Measurements from ENCODE around the gene GPR108.

GPR108 gene

DNA sequence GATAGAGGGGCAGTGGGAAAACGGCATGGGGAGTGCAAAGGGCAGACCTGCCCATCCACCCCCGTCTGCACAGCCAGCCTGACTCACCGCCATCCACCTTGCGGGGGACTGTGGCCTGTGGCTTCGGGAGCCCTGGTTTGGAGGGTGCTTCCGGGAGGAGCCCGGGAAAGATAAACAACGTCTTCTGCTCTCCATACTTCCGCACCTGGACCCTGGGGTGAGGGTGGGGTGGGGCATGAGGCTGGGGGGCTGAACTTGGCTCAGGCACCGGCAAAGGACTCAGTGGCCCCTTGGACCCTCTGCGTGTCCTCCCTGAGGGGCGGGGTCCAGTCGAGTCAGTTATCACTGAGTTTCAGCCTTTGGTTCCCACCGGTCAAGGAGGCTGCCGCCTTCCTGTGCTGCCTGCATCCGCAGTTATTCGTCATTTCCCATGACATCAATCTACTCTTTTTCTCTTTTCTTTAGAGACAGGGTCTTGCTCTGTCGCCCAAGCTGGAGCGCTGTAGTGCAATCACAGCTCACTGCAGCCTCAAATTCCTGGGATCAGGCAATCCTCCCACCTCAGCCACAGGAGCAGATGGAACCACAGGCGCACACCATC is 3.2 kb downstream of the GPR108 start:
- TF ChIP-seq YY1 (IDR thresholded peaks at IDR 0.05; ENCODE audit: low read depth) (no peak), RAD21 (IDR thresholded peaks at IDR 0.05; ENCODE audit: low read depth) (no peak), TCF12 (IDR thresholded peaks at IDR 0.05; ENCODE audit: low read depth) (no peak), CREB1 (IDR thresholded peaks at IDR 0.05; ENCODE audit: low read depth) (no peak), TEAD4 (IDR thresholded peaks at IDR 0.05) (no peak)
- TF ChIP-seq, protein P1, sequence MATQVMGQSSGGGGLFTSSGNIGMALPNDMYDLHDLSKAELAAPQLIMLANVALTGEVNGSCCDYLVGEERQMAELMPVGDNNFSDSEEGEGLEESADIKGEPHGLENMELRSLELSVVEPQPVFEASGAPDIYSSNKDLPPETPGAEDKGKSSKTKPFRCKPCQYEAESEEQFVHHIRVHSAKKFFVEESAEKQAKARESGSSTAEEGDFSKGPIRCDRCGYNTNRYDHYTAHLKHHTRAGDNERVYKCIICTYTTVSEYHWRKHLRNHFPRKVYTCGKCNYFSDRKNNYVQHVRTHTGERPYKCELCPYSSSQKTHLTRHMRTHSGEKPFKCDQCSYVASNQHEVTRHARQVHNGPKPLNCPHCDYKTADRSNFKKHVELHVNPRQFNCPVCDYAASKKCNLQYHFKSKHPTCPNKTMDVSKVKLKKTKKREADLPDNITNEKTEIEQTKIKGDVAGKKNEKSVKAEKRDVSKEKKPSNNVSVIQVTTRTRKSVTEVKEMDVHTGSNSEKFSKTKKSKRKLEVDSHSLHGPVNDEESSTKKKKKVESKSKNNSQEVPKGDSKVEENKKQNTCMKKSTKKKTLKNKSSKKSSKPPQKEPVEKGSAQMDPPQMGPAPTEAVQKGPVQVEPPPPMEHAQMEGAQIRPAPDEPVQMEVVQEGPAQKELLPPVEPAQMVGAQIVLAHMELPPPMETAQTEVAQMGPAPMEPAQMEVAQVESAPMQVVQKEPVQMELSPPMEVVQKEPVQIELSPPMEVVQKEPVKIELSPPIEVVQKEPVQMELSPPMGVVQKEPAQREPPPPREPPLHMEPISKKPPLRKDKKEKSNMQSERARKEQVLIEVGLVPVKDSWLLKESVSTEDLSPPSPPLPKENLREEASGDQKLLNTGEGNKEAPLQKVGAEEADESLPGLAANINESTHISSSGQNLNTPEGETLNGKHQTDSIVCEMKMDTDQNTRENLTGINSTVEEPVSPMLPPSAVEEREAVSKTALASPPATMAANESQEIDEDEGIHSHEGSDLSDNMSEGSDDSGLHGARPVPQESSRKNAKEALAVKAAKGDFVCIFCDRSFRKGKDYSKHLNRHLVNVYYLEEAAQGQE (IDR thresholded peaks at IDR 0.05; ENCODE audit: low read depth): no peak

DNA sequence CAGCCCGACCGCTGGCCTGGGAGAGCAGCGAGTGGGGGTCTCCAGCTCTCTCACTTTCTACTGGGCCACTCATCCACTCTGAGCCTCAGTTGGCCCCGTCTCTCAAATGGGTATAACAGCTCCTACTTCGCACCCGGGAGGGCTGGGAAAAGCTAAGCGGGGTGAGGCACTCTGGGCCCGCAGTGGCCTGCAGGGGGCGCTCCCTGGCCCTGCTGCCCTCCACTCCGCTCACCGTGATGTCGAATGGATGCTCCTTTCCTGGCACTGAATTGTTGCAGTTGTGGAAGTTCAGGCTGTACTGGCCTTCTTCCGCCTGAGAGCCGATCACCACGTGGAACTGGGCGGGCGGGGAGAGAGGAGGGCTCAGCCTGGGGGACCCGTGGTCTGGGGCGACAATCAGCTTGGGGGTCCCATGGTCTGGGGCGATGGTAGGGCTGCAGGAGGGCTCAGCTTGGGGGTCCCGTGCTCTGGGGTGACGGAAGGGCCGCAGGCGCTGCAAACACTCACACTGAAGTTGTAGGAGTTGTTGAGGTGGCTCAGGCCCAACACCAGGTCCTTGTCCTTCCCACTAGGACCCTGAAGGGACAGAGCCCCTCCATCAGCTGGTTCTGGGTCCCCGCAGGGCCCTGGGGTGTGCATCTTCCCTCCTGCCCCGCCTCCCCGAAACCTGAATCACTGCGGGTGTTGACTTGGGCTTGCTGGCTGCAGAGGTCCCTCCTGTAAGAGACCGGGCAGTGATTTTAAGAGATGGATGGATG is 3.9 kb downstream of the GPR108 start:
- TF ChIP-seq CEBPB (IDR thresholded peaks at IDR 0.05) (no peak), ZBTB7A (IDR thresholded peaks at IDR 0.05; ENCODE audit: low read depth) (no peak), TAF1 (IDR thresholded peaks at IDR 0.05; ENCODE audit: low read depth) (no peak), TCF12 (IDR thresholded peaks at IDR 0.05; ENCODE audit: low read depth) (no peak), NFIC (IDR thresholded peaks at IDR 0.05) (no peak), EP300 (IDR thresholded peaks at IDR 0.05; ENCODE audit: borderline replicate concordance) (no peak), CREB1 (IDR thresholded peaks at IDR 0.05; ENCODE audit: low read depth) (no peak), EGR1 (IDR thresholded peaks at IDR 0.05) (no peak), RAD21 (IDR thresholded peaks at IDR 0.05; ENCODE audit: low read depth) (no peak), FOXM1 (IDR thresholded peaks at IDR 0.05; ENCODE audit: borderline replicate concordance, low read depth) (no peak), TEAD4 (IDR thresholded peaks at IDR 0.05) (no peak), YY1 (IDR thresholded peaks at IDR 0.05; ENCODE audit: low read depth) (no peak)
- TF ChIP-seq, protein P2, sequence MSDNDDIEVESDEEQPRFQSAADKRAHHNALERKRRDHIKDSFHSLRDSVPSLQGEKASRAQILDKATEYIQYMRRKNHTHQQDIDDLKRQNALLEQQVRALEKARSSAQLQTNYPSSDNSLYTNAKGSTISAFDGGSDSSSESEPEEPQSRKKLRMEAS (IDR thresholded peaks at IDR 0.05): no peak
- TF ChIP-seq, protein P1 (IDR thresholded peaks at IDR 0.05; ENCODE audit: low read depth): no peak
- TF ChIP-seq, protein P3, sequence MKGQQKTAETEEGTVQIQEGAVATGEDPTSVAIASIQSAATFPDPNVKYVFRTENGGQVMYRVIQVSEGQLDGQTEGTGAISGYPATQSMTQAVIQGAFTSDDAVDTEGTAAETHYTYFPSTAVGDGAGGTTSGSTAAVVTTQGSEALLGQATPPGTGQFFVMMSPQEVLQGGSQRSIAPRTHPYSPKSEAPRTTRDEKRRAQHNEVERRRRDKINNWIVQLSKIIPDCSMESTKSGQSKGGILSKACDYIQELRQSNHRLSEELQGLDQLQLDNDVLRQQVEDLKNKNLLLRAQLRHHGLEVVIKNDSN (IDR thresholded peaks at IDR 0.05): no peak

DNA sequence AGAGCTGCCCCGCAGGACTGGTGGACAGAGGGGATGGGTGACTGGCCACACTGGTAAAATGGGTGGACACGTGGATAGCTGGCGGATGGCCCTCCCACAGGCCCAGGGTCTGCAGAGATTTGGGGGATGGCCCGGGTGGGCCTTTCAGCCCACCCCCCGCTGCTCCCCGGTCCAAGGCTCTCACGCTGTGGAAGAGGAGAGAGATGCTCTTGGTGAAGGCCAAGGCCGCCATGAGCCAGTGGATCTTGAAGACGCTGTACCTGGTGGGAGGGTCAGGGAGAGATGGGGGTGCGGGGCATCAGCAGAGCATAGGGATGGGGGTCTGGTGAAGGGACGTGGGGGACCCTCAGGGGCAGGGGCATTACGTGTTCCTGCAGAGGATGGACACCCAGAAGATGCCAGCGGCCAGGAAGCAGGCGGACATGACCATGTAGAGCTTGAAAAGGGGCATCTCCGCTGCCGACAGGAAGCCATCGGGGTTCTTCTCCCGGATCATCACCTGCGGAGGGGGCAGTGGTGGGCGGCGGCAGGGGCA is 4.5 kb downstream of the GPR108 start:
- no peak for TF ChIP-seq EP300 (IDR thresholded peaks at IDR 0.05; ENCODE audit: borderline replicate concordance)
- TF ChIP-seq, protein P2 (IDR thresholded peaks at IDR 0.05): no peak
- TF ChIP-seq, protein P3 (IDR thresholded peaks at IDR 0.05): no peak
- no peak for TF ChIP-seq TAF1 (IDR thresholded peaks at IDR 0.05; ENCODE audit: low read depth)
- no peak for TF ChIP-seq YY1 (IDR thresholded peaks at IDR 0.05; ENCODE audit: low read depth)
- TF ChIP-seq, protein P1 (IDR thresholded peaks at IDR 0.05; ENCODE audit: low read depth): no peak
- TF ChIP-seq TEAD4 (IDR thresholded peaks at IDR 0.05): no peak
- no peak for TF ChIP-seq NFIC (IDR thresholded peaks at IDR 0.05)
- TF ChIP-seq ZBTB7A (IDR thresholded peaks at IDR 0.05; ENCODE audit: low read depth): no peak
- no peak for TF ChIP-seq CEBPB (IDR thresholded peaks at IDR 0.05)
- TF ChIP-seq CREB1 (IDR thresholded peaks at IDR 0.05; ENCODE audit: low read depth): no peak
- no peak for TF ChIP-seq TCF12 (IDR thresholded peaks at IDR 0.05; ENCODE audit: low read depth)
- no peak for TF ChIP-seq RAD21 (IDR thresholded peaks at IDR 0.05; ENCODE audit: low read depth)
- TF ChIP-seq FOXM1 (IDR thresholded peaks at IDR 0.05; ENCODE audit: borderline replicate concordance, low read depth): no peak
- TF ChIP-seq EGR1 (IDR thresholded peaks at IDR 0.05): no peak

DNA sequence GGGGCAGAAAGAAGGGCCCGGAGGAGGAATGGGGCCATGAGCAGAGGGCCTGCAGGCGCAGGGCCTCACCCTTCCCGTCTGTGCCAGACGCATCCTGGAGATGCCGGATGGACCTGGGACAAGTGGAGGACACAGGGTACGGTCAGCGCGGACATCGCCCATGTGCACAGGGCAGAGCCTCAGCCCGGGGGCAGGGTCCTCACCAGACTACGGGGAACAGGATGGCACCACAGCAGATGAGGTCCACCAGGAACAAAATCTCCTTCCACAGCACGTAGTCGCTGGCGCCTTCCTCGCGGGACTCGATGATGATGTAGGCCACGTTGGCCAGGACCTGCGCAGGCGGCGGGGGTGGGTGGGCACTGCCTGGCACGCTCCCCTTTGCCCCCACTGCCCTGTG is 5.6 kb downstream of the GPR108 start:
- TF ChIP-seq, protein P2 (IDR thresholded peaks at IDR 0.05): no peak
- TF ChIP-seq, protein P1 (IDR thresholded peaks at IDR 0.05; ENCODE audit: low read depth): no peak
- TF ChIP-seq CEBPB (IDR thresholded peaks at IDR 0.05): no peak
- TF ChIP-seq FOXM1 (IDR thresholded peaks at IDR 0.05; ENCODE audit: borderline replicate concordance, low read depth): no peak
- TF ChIP-seq TAF1 (IDR thresholded peaks at IDR 0.05; ENCODE audit: low read depth): no peak
- no peak for TF ChIP-seq TCF12 (IDR thresholded peaks at IDR 0.05; ENCODE audit: low read depth)
- TF ChIP-seq ZBTB7A (IDR thresholded peaks at IDR 0.05; ENCODE audit: low read depth): no peak
